OCI-LY7 (cell line): ENCODE measurements around the gene RHBDD1. TPM values are rescaled to one million over a fixed set of nuclear protein-coding genes. Genes with fewer than 3 reads are reported as not detected.
A peak's percentile ranks its signal among the peaks of the same experiment; 100 is the strongest.

Experiments used
- BruUV-seq: library from RNA; stranded (reverse); fragments of 400-500 nt; replicated peaks from 2 replicates; lab custom pipeline; 2021; lab: Mats Ljungman, UMichigan
- CTCF ChIA-PET: fragments of 300-600 bp; sonication (Branson Sonifier 250); formaldehyde crosslinking; loops from one replicate; lab custom pipeline; 2022; ENCODE audit warnings: antibody characterized with exemption; ENCODE audit not compliant: unreplicated experiment; lab: Charles Lee
- POLR2A ChIA-PET: fragments of 300-600 bp; sonication (Branson Sonifier 250); formaldehyde crosslinking; loops from one replicate; lab custom pipeline; 2022; ENCODE audit warnings: antibody characterized with exemption; lab: Charles Lee
- DNase-seq: peaks from one replicate; pipeline ENCODE4 v3.0.0-alpha.2; 2015; ENCODE audit warnings: low spot score
- H2AFZ ChIP-seq: fragments of 200-600 bp; sonication (generic), shearing (Covaris generic); 2 replicates; pipeline ENCODE4 v1.6.1; 2014; ENCODE audit warnings: mild to moderate bottlenecking, antibody characterized with exemption, low read length, moderate library complexity
- H3K27ac ChIP-seq: fragments of 200-600 bp; sonication (generic); 2 replicates; pipeline ENCODE4 v1.5.1; 2014; ENCODE audit warnings: mixed run types, low read depth, mild to moderate bottlenecking, moderate library complexity, low read length, inconsistent platforms; ENCODE audit not compliant: poor library complexity, severe bottlenecking
- H3K36me3 ChIP-seq: fragments of 200-600 bp; sonication (generic); 2 replicates; pipeline ENCODE4 v1.6.1; 2014; ENCODE audit warnings: mild to moderate bottlenecking, antibody characterized with exemption, low read length, moderate library complexity, mixed read lengths; ENCODE audit not compliant: insufficient read depth
- H3K4me1 ChIP-seq: fragments of 200-600 bp; sonication (generic); 2 replicates; pipeline ENCODE4 v1.5.1; 2014; ENCODE audit warnings: mild to moderate bottlenecking, low read length; ENCODE audit not compliant: insufficient read depth, poor library complexity, severe bottlenecking
- H3K4me2 ChIP-seq: fragments of 200-600 bp; sonication (generic); 2 replicates; pipeline ENCODE4 v1.6.1; 2014; ENCODE audit warnings: mild to moderate bottlenecking, low read length
- H3K4me3 ChIP-seq: fragments of 200-600 bp; sonication (generic); 2 replicates; pipeline ENCODE4 v1.5.1; 2014; ENCODE audit warnings: mild to moderate bottlenecking, low read depth, low read length; ENCODE audit not compliant: poor library complexity, severe bottlenecking
- H3K79me2 ChIP-seq: fragments of 200-600 bp; sonication (generic); 2 replicates; pipeline ENCODE4 v1.6.1; 2016; ENCODE audit warnings: low read depth, mild to moderate bottlenecking, low read length, moderate library complexity, mixed read lengths; ENCODE audit not compliant: insufficient read depth
- H3K9me2 ChIP-seq: fragments of 200-600 bp; sonication (generic); 2 replicates; pipeline ENCODE4 v1.6.1; 2016; ENCODE audit warnings: mild to moderate bottlenecking, low read length, mixed read lengths; ENCODE audit not compliant: insufficient read depth
- H3K9me3 ChIP-seq: fragments of 200-600 bp; sonication (generic); 2 replicates; pipeline ENCODE4 v1.6.1; 2014; ENCODE audit warnings: mild to moderate bottlenecking, mixed run types, low read length, mixed read lengths
- H4K20me1 ChIP-seq: fragments of 200-600 bp; sonication (generic); 2 replicates; pipeline ENCODE4 v1.6.1; 2014; ENCODE audit warnings: mild to moderate bottlenecking, antibody characterized with exemption, low read length, moderate library complexity, mixed read lengths; ENCODE audit not compliant: insufficient read depth
- CTCF ChIP-seq: fragments of 200-600 bp; sonication (generic); conservative IDR thresholded peaks from 2 replicates; pipeline ENCODE4 v1.5.1; 2014; ENCODE audit warnings: mild to moderate bottlenecking, antibody characterized with exemption, low read length, moderate library complexity, mixed read lengths
- EZH2phosphoT487 ChIP-seq: fragments of 200-600 bp; sonication (generic); IDR thresholded peaks from 2 replicates; pipeline ENCODE4 v1.6.1; 2018; ENCODE audit warnings: low read depth, borderline replicate concordance, mild to moderate bottlenecking, mixed run types, antibody characterized with exemption, low read length, moderate library complexity, mixed read lengths
- intact Hi-C: fragments of 100-400 bp; cut with micrococcal nuclease; formaldehyde crosslinking; loops from one replicate; pipeline ENCODE4 v1.10.0; 2022; ENCODE audit not compliant: unreplicated experiment
- total RNA-seq, 2 experiments: library from RNA; depleted of rRNA in 1 of 2; stranded (reverse); fragments of >200 nt in 1 of 2; shearing (Covaris generic) in 1 of 2; gene quantifications; 2 replicates each; pipeline ENCODE4 v1.2.3, GENCODE V29; 2014 to 2022

Gene RHBDD1
- total RNA-seq, 2 experiments from 2014 or later = 40.8 to 80.3 TPM

DNA sequence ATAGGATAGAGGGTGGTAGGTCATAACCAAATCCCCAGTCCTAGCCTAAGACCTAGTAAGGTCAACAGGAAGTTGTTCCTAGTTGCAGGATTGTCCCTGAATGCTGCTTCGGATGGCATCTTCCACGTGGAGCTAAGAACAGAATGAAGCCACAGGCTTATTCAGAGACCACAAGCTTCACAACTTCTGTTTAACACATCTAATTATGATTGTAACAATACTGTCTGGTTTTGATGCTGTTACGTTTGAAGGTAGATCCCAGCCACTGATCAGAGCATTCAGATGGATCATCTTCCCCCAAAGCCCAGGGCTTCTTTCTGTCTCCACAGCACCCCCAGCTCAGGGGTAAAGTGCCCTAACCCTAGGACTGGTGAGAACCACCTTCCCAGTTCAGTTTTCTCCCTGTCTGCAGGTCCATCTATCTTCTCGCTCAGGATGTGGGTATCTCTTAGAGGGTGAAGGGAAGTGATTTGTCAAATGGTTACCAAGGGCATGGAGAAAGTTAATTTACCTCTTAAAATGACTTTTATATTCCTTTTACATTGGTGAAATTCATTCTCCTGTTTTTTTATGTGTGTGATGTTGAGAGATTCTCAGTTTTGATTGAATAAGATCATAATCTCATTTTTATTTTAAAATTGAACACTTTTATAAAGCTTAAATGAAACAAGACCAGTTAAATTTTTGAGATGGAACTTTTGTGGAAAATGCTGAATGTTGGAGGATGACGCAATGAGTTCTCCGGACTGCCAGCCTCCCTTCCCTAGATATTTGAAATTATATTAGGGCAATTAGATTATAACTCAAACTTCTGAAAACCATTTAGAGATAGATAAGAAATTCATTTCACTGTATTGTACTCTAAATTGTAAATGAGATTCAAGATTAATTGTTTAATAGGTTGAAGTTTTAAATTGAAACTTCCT, 66.5 kb downstream of the RHBDD1 start:
- Histone ChIP-seq H2AFZ (peak overlapping the region; percentile 65; the same call in 1 of the 2 replicates), H3K36me3 (peaks cover 8% of the 10 kb centered on the region), H3K27ac (peak overlapping the region; percentile 38), H4K20me1 (no peaks in the 10 kb centered on the region), H3K4me2 (peak overlapping the region; percentile 59), H3K9me3 (no peaks in the 10 kb centered on the region), H3K79me2 (peaks cover 8% of the 10 kb centered on the region; the same call in 1 of the 2 replicates), H3K4me1 (peaks cover 85% of the 10 kb centered on the region), H3K9me2 (no peaks in the 10 kb centered on the region), H3K4me3 (no peak overlapping the region)
- intact Hi-C loops = loop anchor here (10.0 kb wide), 2 partner anchors 1628 to 1958 kb away; no protein-coding TSS in a partner anchor
- ChIA-PET CTCF (no interaction called here), POLR2A (interaction anchor here (0.7 to 6.2 kb wide), 10 partner anchors 12 to 99 kb away, joined by 3 to 35 read pairs (median 3); no protein-coding TSS in a partner anchor)
- TF ChIP-seq EZH2phosphoT487 (no peak), CTCF (no peak)
- BruUV-seq = no TSS peak
- DNase-seq = peak; percentile 22

DNA sequence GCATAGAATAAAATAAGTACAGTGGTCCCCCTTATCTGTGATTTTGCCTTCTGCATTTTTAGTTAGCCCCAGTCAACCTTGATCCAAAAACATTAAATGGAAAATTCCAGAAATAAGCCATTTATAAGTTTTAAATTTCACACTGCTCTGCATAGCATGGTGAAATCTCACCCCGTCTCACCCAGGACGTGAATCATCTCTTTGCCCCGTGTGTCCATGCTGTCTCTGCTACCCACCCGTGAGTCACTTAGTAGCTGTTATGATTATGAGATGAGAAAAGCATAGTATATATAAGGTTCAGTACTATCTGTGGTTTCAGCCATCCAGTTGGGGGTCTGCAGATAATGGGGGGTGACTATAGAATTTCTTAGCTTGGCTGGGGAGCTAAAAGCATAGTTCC, 67.3 kb downstream of the RHBDD1 start:
- Histone ChIP-seq H3K4me2 (no peak overlapping the region), H3K9me3 (no peaks in the 10 kb centered on the region), H3K4me1 (peaks cover 91% of the 10 kb centered on the region), H3K4me3 (no peak overlapping the region), H3K9me2 (no peaks in the 10 kb centered on the region), H3K79me2 (peaks cover 17% of the 10 kb centered on the region; the same call in 1 of the 2 replicates), H2AFZ (no peak overlapping the region), H4K20me1 (no peaks in the 10 kb centered on the region), H3K36me3 (peaks cover 1% of the 10 kb centered on the region; the same call in 1 of the 2 replicates), H3K27ac (peak overlapping the region; percentile 98)
- no TSS peak for BruUV-seq
- CTCF ChIA-PET = no interaction called here
- POLR2A ChIA-PET = interaction anchor here (0.8 to 6.2 kb wide), 4 partner anchors 13 to 131 kb away, joined by 3 to 35 read pairs (median 16); no protein-coding TSS in a partner anchor
- TF ChIP-seq EZH2phosphoT487 (no peak), CTCF (no peak)
- no peak for DNase-seq
- intact Hi-C loops = loop anchor here (1.0 to 10.0 kb wide), 3 partner anchors 23 to 1958 kb away; no protein-coding TSS in a partner anchor
